Breast epithelium (tissue), 4 donors: ENCODE data around the gene CNTN1. TPM values are rescaled to one million over a fixed set of nuclear protein-coding genes. Genes with fewer than 3 reads are reported as not detected.

Experiments used
- DNase-seq, 2 donors: peaks; one replicate each; pipeline ENCODE4 v3.0.0-alpha.2; 2019; ENCODE audit warnings: low spot score in 2 of 2
- H3K27ac ChIP-seq, 2 donors: fragments of 200-600 bp; sonication (generic) in 1 of 2; one replicate each; pipeline ENCODE4 v1.5.1; 2016 to 2019; ENCODE audit warnings: mild to moderate bottlenecking in 1 of 2
- H3K27me3 ChIP-seq, 2 donors: fragments of 200-600 bp; sonication (generic) in 1 of 2; one replicate each; pipeline versions ENCODE4 v1.5.1 to v1.6.0; 2017 to 2019; ENCODE audit warnings: control low read depth in 1 of 2, mild to moderate bottlenecking in 1 of 2
- H3K36me3 ChIP-seq: fragments of 200-600 bp; one replicate; pipeline ENCODE4 v1.5.1; 2019
- H3K4me1 ChIP-seq, 2 donors: fragments of 200-600 bp; sonication (generic); one replicate each; pipeline ENCODE4 v1.5.1; 2016 to 2019; ENCODE audit warnings: control low read depth in 1 of 2
- H3K4me3 ChIP-seq, 3 donors: fragments of 200-600 bp; sonication (generic); 1 replicate in 2 of 3; 2 replicates in 1 of 3; pipeline ENCODE4 v1.5.1; 2016 to 2019; ENCODE audit warnings: mild to moderate bottlenecking in 3 of 3, moderate library complexity in 2 of 3
- H3K9me3 ChIP-seq, 2 donors: fragments of 200-600 bp; sonication (generic) in 1 of 2; one replicate each; pipeline ENCODE4 v1.5.1; 2016 to 2019; ENCODE audit warnings: control low read depth in 1 of 2
- CTCF ChIP-seq, 3 donors: fragments of 450-650 bp; IDR thresholded peaks; one replicate each; pipeline ENCODE4 v1.5.1; 2016 to 2017; ENCODE audit warnings: antibody characterized with exemption in 3 of 3, mild to moderate bottlenecking in 3 of 3, moderate library complexity in 3 of 3
- POLR2A ChIP-seq: fragments of 450-650 bp; IDR thresholded peaks from one replicate; pipeline ENCODE4 v1.6.1; 2016; ENCODE audit warnings: antibody characterized with exemption, mild to moderate bottlenecking, moderate library complexity
- POLR2AphosphoS5 ChIP-seq, 3 donors: sonication (generic); formaldehyde crosslinking; IDR thresholded peaks; one replicate each; pipeline ENCODE4 v1.6.1; 2017; ENCODE audit warnings: antibody characterized with exemption in 3 of 3
- intact Hi-C: fragments of 100-400 bp; cut with DNase I; formaldehyde crosslinking; loops from one replicate; pipeline ENCODE4 v1.15.1; 2023; ENCODE audit warnings: low total_unique reads
- total RNA-seq, 3 donors: library from RNA; depleted of rRNA; stranded (reverse); fragments of >200 nt; gene quantifications; one replicate each; pipeline ENCODE4 v1.1.0, GENCODE V29; 2016

CNTN1 gene
- total RNA-seq, 3 donors from 2014 or later = 1.1 to 16.4 (median 7.2) TPM

- no peak overlapping the region for H3K27ac ChIP-seq
- H3K4me3 ChIP-seq = no peak overlapping the region
- DNase-seq = no peak
- H3K27me3 ChIP-seq = no peaks in the 10 kb centered on the region
- H3K4me1 ChIP-seq = no peaks in the 10 kb centered on the region
- H3K9me3 ChIP-seq = peaks cover 0 to 4% of the 10 kb centered on the region in 2 donors
- intact Hi-C loops = no loop called here
- no peaks in the 10 kb centered on the region for H3K36me3 ChIP-seq
- TF ChIP-seq POLR2AphosphoS5 (IDR thresholded peaks at IDR 0.05) (no peak), POLR2A (no peak), CTCF (IDR thresholded peaks at IDR 0.05) (no peak)
Measured at GRCh38 chr12:41089438-41089837, 397.2 kb downstream of the CNTN1 start.

- Histone ChIP-seq H3K4me3 (no peak overlapping the region), H3K27me3 (no peaks in the 10 kb centered on the region), H3K36me3 (no peaks in the 10 kb centered on the region), H3K9me3 (peaks cover 0 to 4% of the 10 kb centered on the region in 2 donors), H3K4me1 (no peaks in the 10 kb centered on the region), H3K27ac (no peak overlapping the region)
- intact Hi-C loops = no loop called here
- TF ChIP-seq CTCF (IDR thresholded peaks at IDR 0.05) (no peak), POLR2A (no peak), POLR2AphosphoS5 (IDR thresholded peaks at IDR 0.05) (no peak)
- no peak for DNase-seq
Measured at GRCh38 chr12:41092115-41092514, 399.9 kb downstream of the CNTN1 start.

- H3K4me3 ChIP-seq = no peak overlapping the region
- DNase-seq = no peak
- intact Hi-C loops = no loop called here
- no peaks in the 10 kb centered on the region for H3K4me1 ChIP-seq
- H3K27me3 ChIP-seq = no peaks in the 10 kb centered on the region
- TF ChIP-seq POLR2A (no peak), CTCF (IDR thresholded peaks at IDR 0.05) (no peak), POLR2AphosphoS5 (IDR thresholded peaks at IDR 0.05) (no peak)
- no peak overlapping the region for H3K27ac ChIP-seq
- H3K36me3 ChIP-seq = no peaks in the 10 kb centered on the region
- H3K9me3 ChIP-seq = peaks cover 0 to 4% of the 10 kb centered on the region in 2 donors
Measured at GRCh38 chr12:41096797-41097196, 404.6 kb downstream of the CNTN1 start.

- intact Hi-C loops = no loop called here
- Histone ChIP-seq H3K27me3 (no peaks in the 10 kb centered on the region), H3K4me3 (no peak overlapping the region), H3K4me1 (no peaks in the 10 kb centered on the region), H3K9me3 (no peaks in the 10 kb centered on the region), H3K36me3 (no peaks in the 10 kb centered on the region), H3K27ac (no peak overlapping the region)
- DNase-seq = no peak
- TF ChIP-seq POLR2A (no peak), POLR2AphosphoS5 (IDR thresholded peaks at IDR 0.05) (no peak), CTCF (IDR thresholded peaks at IDR 0.05) (no peak)
Measured at GRCh38 chr12:41100572-41100971, 408.3 kb downstream of the CNTN1 start.

GRCh38 chr12:41101806-41102205 lies 409.6 kb downstream of the CNTN1 start:
- TF ChIP-seq POLR2AphosphoS5 (IDR thresholded peaks at IDR 0.05) (no peak), POLR2A (no peak), CTCF (IDR thresholded peaks at IDR 0.05) (no peak)
- H3K4me3 ChIP-seq = no peak overlapping the region
- intact Hi-C loops = no loop called here
- no peaks in the 10 kb centered on the region for H3K27me3 ChIP-seq
- H3K36me3 ChIP-seq = no peaks in the 10 kb centered on the region
- no peaks in the 10 kb centered on the region for H3K4me1 ChIP-seq
- DNase-seq = no peak
- H3K9me3 ChIP-seq = no peaks in the 10 kb centered on the region
- H3K27ac ChIP-seq = no peak overlapping the region
